Measurements from ENCODE around the gene NPB.

Gene NPB

DNA sequence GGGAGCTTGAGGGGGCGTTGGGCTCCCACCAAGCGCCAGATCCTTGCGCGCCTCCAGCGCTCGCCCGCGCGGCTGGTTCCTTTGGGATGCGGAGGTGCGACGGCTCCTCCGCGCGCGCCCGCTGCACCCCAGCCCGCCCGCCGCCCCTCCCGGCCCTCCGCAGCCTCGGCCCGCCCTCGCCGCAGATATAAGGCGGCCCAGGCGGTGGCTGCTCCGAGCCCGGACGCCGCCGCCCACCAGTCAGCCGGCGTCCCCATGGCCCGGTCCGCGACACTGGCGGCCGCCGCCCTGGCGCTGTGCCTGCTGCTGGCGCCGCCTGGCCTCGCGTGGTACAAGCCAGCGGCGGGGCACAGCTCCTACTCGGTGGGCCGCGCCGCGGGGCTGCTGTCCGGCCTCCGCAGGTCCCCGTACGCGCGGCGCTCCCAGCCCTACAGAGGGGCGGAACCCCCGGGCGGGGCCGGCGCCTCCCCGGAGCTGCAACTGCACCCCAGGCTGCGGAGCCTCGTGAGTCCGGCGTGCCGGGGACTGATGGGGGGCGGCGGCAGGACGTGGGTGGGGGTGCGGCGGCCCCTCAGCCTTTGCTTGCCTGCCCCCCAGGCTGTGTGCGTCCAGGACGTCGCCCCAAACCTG, at the start of gene NPB:
Gene NPB (plus strand): TSS at position 216 of the 630 bp plus-strand sequence. CDS start 40 bp downstream, at position 256.
- Histone ChIP-seq H3K36me3 (ENCODE audit: control insufficient read depth, insufficient read depth, low read length) (peaks cover 25% of the 10 kb centered on the region), H3K4me3 (replicated peaks; ENCODE audit: low read depth, low read length) (no peak within 1 kb of the TSS), H3K27me3 (replicated peaks; ENCODE audit: control insufficient read depth, insufficient read depth, low read length) (no peaks in the 10 kb centered on the region)
- TF ChIP-seq, protein P1, sequence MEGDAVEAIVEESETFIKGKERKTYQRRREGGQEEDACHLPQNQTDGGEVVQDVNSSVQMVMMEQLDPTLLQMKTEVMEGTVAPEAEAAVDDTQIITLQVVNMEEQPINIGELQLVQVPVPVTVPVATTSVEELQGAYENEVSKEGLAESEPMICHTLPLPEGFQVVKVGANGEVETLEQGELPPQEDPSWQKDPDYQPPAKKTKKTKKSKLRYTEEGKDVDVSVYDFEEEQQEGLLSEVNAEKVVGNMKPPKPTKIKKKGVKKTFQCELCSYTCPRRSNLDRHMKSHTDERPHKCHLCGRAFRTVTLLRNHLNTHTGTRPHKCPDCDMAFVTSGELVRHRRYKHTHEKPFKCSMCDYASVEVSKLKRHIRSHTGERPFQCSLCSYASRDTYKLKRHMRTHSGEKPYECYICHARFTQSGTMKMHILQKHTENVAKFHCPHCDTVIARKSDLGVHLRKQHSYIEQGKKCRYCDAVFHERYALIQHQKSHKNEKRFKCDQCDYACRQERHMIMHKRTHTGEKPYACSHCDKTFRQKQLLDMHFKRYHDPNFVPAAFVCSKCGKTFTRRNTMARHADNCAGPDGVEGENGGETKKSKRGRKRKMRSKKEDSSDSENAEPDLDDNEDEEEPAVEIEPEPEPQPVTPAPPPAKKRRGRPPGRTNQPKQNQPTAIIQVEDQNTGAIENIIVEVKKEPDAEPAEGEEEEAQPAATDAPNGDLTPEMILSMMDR (IDR thresholded peaks at IDR 0.05; ENCODE audit: insufficient read depth, low read length, poor library complexity, severe bottlenecking) = no peak
- no peak for DNase-seq (ENCODE audit: extremely low read depth, insufficient read length)

DNA sequence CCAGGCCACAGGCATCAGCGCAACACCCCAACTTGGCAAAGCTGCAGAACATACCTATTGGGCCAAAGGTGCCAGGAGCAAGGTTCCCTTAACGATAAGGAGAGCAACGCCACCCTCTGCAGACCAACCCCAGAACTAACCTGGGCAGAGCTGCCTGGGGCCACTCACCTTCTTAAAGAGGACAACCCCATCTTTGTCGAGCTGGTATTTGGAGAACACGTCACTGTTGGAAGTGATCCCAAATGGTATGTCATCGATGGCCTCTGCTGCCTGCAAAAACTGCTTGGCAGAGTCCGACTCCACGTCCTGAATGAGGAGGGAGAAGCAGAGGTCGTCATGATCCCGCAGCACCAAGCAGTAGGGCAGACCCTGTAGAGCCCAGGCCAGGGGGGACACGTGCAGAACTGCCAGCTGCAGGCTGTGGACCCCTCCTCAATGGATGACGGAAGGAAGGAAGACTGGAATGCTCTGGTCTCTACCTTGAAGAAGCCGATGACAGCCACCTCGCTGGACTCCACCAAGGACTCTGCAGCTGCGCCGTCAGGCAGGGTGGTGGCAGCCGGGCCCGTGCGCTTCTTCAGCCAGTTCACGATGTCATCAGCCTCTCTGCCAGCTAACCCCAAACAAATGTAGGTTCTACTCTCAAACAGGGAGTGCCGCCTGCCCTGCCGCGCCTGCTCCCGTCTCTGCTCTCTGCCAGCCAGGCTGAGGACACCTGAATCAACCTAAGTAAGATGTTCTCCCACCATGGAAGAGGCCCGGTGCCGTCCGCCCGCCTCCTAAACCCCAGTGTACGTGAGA, 46.9 kb upstream of the NPB start:
- DNase-seq (ENCODE audit: extremely low read depth, insufficient read length) = no peak
- H3K27me3 ChIP-seq (replicated peaks; ENCODE audit: control insufficient read depth, insufficient read depth, low read length) = no peaks in the 10 kb centered on the region
- no peak overlapping the region for H3K4me3 ChIP-seq (replicated peaks; ENCODE audit: low read depth, low read length)
- H3K36me3 ChIP-seq (ENCODE audit: control insufficient read depth, insufficient read depth, low read length) = peaks cover 55% of the 10 kb centered on the region
- TF ChIP-seq, protein P1 (IDR thresholded peaks at IDR 0.05; ENCODE audit: insufficient read depth, low read length, poor library complexity, severe bottlenecking) = no peak

DNA sequence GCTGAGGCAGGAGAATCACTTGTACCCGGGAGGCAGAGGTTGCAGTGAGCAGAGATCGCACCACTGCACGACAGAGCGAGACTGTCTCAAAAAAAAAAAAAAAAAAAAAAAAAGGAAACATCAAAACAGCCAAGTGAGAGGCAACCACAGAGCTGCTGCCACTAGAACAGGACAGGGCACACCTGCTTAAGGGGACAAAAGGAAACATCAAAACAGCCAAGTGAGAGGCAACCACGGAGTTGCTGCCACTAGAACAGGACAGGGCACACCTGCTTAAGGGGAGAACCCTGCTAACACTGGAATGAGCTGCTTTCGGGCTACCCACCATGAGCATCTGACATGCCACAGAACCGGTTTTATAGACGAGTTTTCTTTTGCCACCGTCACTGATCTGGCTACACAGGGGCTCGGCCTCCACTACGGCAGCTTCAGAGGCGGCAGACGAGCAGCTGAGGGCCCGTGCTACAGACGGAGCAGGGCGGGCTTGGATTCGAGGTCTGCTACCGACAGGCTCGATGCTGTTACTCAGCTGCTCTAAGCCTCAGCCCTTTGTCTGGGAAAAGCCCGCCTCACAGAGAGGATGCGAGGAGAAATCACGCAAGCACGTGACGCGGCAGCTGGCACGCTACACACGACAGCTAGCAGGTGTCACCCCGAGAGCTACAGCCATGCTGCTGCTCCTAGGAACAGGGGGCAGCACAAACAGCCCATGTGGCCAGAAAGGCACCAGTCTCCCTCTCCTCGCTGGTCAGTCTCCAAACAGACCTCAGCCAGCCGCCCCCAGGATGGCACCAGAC, 43.7 kb upstream of the NPB start:
- Histone ChIP-seq H3K4me3 (replicated peaks; ENCODE audit: low read depth, low read length) (peak overlapping the region; percentile 84), H3K36me3 (ENCODE audit: control insufficient read depth, insufficient read depth, low read length) (peaks cover 35% of the 10 kb centered on the region), H3K27me3 (replicated peaks; ENCODE audit: control insufficient read depth, insufficient read depth, low read length) (no peaks in the 10 kb centered on the region)
- no peak for DNase-seq (ENCODE audit: extremely low read depth, insufficient read length)
- TF ChIP-seq, protein P1 (IDR thresholded peaks at IDR 0.05; ENCODE audit: insufficient read depth, low read length, poor library complexity, severe bottlenecking) = no peak

DNA sequence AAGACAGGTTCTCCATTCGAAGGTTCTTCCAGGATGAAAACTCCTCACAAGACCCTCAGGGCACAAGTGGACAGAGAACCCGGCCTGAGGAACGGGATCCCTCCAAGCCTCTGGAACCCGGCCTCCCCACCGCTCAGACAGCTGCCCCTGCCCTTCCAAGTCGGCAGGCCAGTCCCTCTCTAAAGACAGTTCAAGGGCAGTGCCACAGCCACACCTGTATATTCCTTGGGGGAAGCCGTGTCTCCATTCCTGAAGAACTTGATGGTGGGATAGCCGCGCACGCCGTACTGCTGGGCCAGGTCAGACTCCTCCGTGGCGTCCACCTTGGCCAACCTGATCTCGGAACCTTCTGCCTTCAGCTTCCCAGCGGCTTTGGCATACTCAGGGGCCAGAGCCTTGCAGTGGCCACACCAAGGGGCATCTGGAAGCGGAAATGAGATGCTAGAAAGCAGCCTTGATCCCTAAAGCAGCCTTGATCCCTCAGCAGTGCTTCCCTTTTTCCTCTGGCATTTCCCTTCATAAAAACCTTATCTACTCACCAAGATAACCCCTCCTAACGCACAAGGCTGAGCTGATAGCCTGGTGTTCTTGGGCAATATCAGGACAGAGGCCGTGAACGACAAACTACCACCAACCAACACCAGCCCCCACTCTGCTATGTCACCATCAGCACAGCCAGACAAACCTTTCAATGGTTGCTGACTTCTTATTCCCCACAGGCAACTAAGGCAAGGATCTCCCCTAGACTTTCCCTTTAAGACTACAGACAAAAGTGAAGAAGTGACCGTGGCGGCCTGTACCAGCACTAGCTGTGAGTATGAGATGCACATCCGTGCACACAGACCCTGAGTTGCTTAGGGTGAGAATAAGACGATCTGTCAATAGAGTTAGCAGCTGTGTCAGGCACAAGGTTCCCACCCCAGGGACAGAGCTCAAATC, 42.8 kb upstream of the NPB start:
- TF ChIP-seq, protein P1 (IDR thresholded peaks at IDR 0.05; ENCODE audit: insufficient read depth, low read length, poor library complexity, severe bottlenecking) = no peak
- no peaks in the 10 kb centered on the region for H3K27me3 ChIP-seq (replicated peaks; ENCODE audit: control insufficient read depth, insufficient read depth, low read length)
- H3K36me3 ChIP-seq (ENCODE audit: control insufficient read depth, insufficient read depth, low read length) = peaks cover 32% of the 10 kb centered on the region
- DNase-seq (ENCODE audit: extremely low read depth, insufficient read length) = no peak
- H3K4me3 ChIP-seq (replicated peaks; ENCODE audit: low read depth, low read length) = peak overlapping the region; percentile 84

Measured in GM06990 (cell line).